NT2/D1 (cell line): ENCODE measurements around the gene MAFF.

ENCODE experiments used
- SUZ12 ChIP-seq: IDR thresholded peaks from 2 replicates; pipeline ENCODE4 v1.6.1; 2011; ENCODE audit not compliant: insufficient read length, insufficient read depth; ENCODE audit errors: extremely low read depth
- YY1 ChIP-seq: IDR thresholded peaks from 2 replicates; pipeline ENCODE4 v1.6.1; 2011; ENCODE audit not compliant: insufficient read length, insufficient read depth

DNA sequence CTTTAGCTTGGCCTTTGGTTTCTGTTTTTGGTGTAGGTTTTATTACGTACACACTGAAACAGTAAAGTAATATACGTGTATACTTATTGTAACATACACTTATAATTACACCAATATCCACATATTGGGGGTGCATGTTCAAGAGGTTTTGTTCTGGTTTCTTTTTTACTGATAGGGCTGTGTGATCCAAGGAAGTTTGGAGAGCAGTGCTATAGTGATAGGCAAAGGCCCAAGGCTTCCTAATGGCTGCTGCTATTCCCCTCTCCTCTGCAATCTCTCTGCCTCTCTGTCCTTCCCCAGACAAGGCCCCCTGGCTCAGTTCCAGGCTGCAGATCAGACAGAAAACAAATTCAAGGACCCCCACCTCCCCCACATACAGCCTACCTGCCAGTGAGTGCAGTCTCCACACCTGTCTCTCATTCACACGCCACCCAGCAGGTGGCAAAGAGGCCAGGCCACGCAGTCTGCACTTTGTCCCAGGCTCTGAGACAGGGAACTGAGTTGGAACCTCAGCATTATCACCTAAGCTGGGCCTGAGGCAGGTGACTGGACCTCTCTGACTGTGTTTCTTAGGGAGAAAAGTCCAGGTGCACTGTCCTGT is 56.0 kb downstream of the MAFF start:
- TF ChIP-seq SUZ12 (no peak), YY1 (no peak)
